ENCODE data around the gene FGFR1OP2.

DNA sequence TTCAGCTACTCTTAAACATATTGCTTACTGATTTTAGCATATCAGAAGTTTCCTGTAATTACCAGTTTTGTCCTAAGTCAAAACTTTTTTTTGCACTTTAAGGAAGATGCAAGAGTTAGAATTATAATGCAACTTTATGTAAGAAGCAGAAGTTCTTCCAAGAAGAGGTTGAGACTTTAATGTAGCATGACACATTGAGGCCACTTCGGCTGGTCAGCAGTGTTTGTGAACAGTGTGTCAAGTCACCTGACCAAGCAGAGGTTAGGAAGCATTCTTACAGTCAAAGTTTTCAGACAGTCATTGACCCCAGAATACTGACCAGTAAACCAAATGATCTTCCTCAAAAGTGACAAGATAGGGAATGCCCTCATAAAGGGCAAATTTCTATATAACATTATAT lies 15.2 kb downstream of the FGFR1OP2 start:
- TF ChIP-seq, protein P1, sequence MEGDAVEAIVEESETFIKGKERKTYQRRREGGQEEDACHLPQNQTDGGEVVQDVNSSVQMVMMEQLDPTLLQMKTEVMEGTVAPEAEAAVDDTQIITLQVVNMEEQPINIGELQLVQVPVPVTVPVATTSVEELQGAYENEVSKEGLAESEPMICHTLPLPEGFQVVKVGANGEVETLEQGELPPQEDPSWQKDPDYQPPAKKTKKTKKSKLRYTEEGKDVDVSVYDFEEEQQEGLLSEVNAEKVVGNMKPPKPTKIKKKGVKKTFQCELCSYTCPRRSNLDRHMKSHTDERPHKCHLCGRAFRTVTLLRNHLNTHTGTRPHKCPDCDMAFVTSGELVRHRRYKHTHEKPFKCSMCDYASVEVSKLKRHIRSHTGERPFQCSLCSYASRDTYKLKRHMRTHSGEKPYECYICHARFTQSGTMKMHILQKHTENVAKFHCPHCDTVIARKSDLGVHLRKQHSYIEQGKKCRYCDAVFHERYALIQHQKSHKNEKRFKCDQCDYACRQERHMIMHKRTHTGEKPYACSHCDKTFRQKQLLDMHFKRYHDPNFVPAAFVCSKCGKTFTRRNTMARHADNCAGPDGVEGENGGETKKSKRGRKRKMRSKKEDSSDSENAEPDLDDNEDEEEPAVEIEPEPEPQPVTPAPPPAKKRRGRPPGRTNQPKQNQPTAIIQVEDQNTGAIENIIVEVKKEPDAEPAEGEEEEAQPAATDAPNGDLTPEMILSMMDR (IDR thresholded peaks at IDR 0.05; ENCODE audit: insufficient read depth, low read depth, low read length), result no peak
- TF ChIP-seq EZH2 (IDR thresholded peaks at IDR 0.05; ENCODE audit: insufficient read depth, low read length), result no peak

Data from astrocyte (in vitro differentiated cells and primary cell).